ENCODE measurements around the gene TOMM22. TPM values are rescaled to one million over a fixed set of nuclear protein-coding genes. Genes with fewer than 3 reads are reported as not detected.
A peak's percentile ranks its signal among the peaks of the same experiment; 100 is the strongest.

TOMM22 gene
- total RNA-seq, 2 donors from 2014 or later, result 97.1 to 149 TPM

- Histone ChIP-seq H3K36me3 (no peaks in the 10 kb centered on the region), H3K9me3 (no peaks in the 10 kb centered on the region), H3K4me3 (peak overlapping the region; percentile 97), H3K4me1 (peaks cover 16% of the 10 kb centered on the region), H3K27me3 (no peaks in the 10 kb centered on the region), H3K27ac (peak overlapping the region; percentile 98), H3K9ac (ENCODE audit: low read depth in 2 of 2, low read length in 2 of 2) (peak overlapping the region; percentile 70 to 97)
- no peak for DNase-seq
- TF ChIP-seq CTCF (IDR thresholded peaks at IDR 0.05), result no peak
- intact Hi-C loops (cut with DNase I), result no loop called here
Measured at GRCh38 chr22:38706901-38707195, 25.1 kb downstream of the TOMM22 start.

- H3K9ac ChIP-seq (ENCODE audit: low read depth in 2 of 2, low read length in 2 of 2), result peak overlapping the region in 1 of 2 donors; percentile 70
- no peak for TF ChIP-seq CTCF (IDR thresholded peaks at IDR 0.05)
- H3K4me1 ChIP-seq, result peaks cover 16% of the 10 kb centered on the region
- intact Hi-C loops (cut with DNase I), result no loop called here
- peak overlapping the region; percentile 98 for H3K27ac ChIP-seq
- DNase-seq, result peak; percentile 49
- no peaks in the 10 kb centered on the region for H3K9me3 ChIP-seq
- H3K27me3 ChIP-seq, result no peaks in the 10 kb centered on the region
- no peaks in the 10 kb centered on the region for H3K36me3 ChIP-seq
- H3K4me3 ChIP-seq, result peak overlapping the region; percentile 97
Measured at GRCh38 chr22:38707346-38707745, 25.6 kb downstream of the TOMM22 start.

- TF ChIP-seq CTCF (IDR thresholded peaks at IDR 0.05), result no peak
- Histone ChIP-seq H3K4me1 (peaks cover 16% of the 10 kb centered on the region), H3K9me3 (no peaks in the 10 kb centered on the region), H3K4me3 (no peak overlapping the region), H3K27me3 (no peaks in the 10 kb centered on the region), H3K36me3 (no peaks in the 10 kb centered on the region), H3K9ac (ENCODE audit: low read depth in 2 of 2, low read length in 2 of 2) (peak overlapping the region in 1 of 2 donors; percentile 42), H3K27ac (peak overlapping the region; percentile 98)
- no peak for DNase-seq
- intact Hi-C loops (cut with DNase I), result no loop called here
Measured at GRCh38 chr22:38707984-38708383, 26.2 kb downstream of the TOMM22 start.

- Histone ChIP-seq H3K4me1 (peaks cover 16% of the 10 kb centered on the region), H3K36me3 (no peaks in the 10 kb centered on the region), H3K27ac (no peak overlapping the region), H3K9ac (ENCODE audit: low read depth in 2 of 2, low read length in 2 of 2) (no peak overlapping the region), H3K9me3 (no peaks in the 10 kb centered on the region), H3K27me3 (no peaks in the 10 kb centered on the region), H3K4me3 (no peak overlapping the region)
- no peak for TF ChIP-seq CTCF (IDR thresholded peaks at IDR 0.05)
- no peak for DNase-seq
- intact Hi-C loops (cut with DNase I), result no loop called here
Measured at GRCh38 chr22:38709306-38709705, 27.5 kb downstream of the TOMM22 start.

GRCh38 chr22:38710351-38710750 is 28.6 kb downstream of the TOMM22 start:
- Histone ChIP-seq H3K27ac (no peak overlapping the region), H3K9ac (ENCODE audit: low read depth in 2 of 2, low read length in 2 of 2) (no peak overlapping the region), H3K9me3 (no peaks in the 10 kb centered on the region), H3K4me3 (no peak overlapping the region), H3K36me3 (no peaks in the 10 kb centered on the region), H3K27me3 (no peaks in the 10 kb centered on the region), H3K4me1 (peaks cover 9% of the 10 kb centered on the region)
- TF ChIP-seq CTCF (IDR thresholded peaks at IDR 0.05), result no peak
- no peak for DNase-seq
- intact Hi-C loops (cut with DNase I), result no loop called here

- DNase-seq, result no peak
Measured at GRCh38 chr22:38710866-38711265, 29.1 kb downstream of the TOMM22 start.

More at GRCh38 chr22:38710866-38711265, 29.1 kb downstream of the TOMM22 start:
- TF ChIP-seq CTCF (IDR thresholded peaks at IDR 0.05), result no peak
- no peak overlapping the region for H3K9ac ChIP-seq (ENCODE audit: low read depth in 2 of 2, low read length in 2 of 2)
- no peak overlapping the region for H3K27ac ChIP-seq
- intact Hi-C loops (cut with DNase I), result no loop called here
- H3K4me1 ChIP-seq, result peaks cover 9% of the 10 kb centered on the region
- H3K27me3 ChIP-seq, result no peaks in the 10 kb centered on the region
- no peak overlapping the region for H3K4me3 ChIP-seq
- no peaks in the 10 kb centered on the region for H3K9me3 ChIP-seq
- peaks cover under 1% of the 10 kb centered on the region for H3K36me3 ChIP-seq
